AG09319 (cell line): ENCODE measurements around the gene ATP5F1D.

Experiments
- DNase-seq: peaks from one replicate; pipeline ENCODE4 v3.0.0-alpha.2; 2010; ENCODE audit warnings: low read depth; ENCODE audit errors: extremely low read depth
- TF ChIP-seq, protein P1 (sequence below): IDR thresholded peaks from 2 replicates; pipeline ENCODE4 v1.5.1; 2011; ENCODE audit warnings: low read depth, mild to moderate bottlenecking, inconsistent platforms, low read length, moderate library complexity

ATP5F1D gene

GRCh38 chr19:1211494-1212234 is 29.9 kb upstream of the ATP5F1D start:
- DNase-seq, result no peak

GRCh38 chr19:1213391-1214286 is 27.9 kb upstream of the ATP5F1D start:
- TF ChIP-seq, protein P1, sequence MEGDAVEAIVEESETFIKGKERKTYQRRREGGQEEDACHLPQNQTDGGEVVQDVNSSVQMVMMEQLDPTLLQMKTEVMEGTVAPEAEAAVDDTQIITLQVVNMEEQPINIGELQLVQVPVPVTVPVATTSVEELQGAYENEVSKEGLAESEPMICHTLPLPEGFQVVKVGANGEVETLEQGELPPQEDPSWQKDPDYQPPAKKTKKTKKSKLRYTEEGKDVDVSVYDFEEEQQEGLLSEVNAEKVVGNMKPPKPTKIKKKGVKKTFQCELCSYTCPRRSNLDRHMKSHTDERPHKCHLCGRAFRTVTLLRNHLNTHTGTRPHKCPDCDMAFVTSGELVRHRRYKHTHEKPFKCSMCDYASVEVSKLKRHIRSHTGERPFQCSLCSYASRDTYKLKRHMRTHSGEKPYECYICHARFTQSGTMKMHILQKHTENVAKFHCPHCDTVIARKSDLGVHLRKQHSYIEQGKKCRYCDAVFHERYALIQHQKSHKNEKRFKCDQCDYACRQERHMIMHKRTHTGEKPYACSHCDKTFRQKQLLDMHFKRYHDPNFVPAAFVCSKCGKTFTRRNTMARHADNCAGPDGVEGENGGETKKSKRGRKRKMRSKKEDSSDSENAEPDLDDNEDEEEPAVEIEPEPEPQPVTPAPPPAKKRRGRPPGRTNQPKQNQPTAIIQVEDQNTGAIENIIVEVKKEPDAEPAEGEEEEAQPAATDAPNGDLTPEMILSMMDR, result no peak
- DNase-seq, result no peak

More at GRCh38 chr19:1211494-1212234, 29.9 kb upstream of the ATP5F1D start:
- TF ChIP-seq, protein P1, result no peak

GRCh38 chr19:1214299-1214861 is 27.2 kb upstream of the ATP5F1D start:
- TF ChIP-seq, protein P1, result no peak
- no peak for DNase-seq

DNA sequence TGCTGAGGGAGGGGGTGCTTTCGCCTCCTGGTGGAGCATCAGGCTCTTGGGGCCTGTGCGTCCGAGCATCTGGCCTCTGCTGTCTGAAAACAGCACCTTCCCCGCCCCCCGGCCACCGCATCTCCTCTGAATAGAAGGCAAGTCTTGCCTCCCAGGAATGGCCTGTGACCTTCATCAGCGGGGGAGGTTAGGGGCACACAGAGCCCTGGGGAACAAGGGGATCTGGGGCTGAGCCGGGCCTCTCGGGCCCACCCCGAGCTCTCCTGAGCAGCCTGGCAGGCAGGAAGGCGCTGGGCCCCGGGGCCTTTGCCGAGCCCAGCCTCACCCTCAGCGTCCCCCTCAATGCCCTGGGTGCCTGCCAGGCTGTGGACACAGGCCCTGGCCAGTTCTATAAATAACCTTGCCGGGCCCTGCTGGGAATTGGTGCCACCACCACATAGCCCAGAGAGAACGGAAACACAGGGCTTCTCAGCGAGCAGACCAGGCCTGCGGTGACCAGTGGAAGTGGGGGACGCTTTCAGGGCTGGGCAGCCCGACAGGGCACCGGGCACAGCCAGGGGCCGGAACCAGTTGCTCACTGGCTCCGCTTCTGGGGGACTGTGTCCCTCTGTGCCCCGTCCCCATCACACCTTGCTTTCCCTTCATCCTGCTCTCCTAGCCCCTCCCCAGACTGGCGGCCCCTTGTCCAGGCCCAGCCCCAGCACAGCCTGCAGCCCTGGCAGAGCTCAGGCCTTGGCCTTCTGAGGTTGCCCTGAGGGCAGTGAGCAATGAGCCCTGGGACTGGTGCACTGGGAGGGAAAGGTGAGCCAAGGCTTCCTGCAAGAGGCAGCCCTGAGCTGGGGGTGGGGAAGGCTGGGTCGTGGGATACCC is 26.5 kb upstream of the ATP5F1D start:
- no peak for DNase-seq
- TF ChIP-seq, protein P1, result no peak

DNA sequence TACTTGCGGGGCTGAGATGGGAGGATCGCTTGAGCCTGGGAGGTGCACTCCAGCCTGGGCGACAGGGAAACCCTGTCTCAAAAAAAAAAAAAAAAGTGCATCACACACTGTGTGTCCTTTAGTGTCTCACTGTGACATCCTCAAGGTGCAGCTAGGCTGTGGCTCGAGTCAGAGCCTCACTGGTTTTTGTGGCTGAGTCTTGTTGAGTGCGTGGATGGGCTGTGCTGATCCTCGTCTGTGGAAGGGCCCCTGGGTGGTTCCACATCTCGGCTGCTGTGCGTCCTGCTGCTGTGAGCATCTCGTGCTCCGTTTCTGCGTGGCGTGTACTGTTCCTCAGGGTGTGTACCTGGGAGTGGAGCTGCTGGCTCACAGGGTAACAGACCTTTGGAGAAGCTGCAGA is 24.8 kb upstream of the ATP5F1D start:
- TF ChIP-seq, protein P1, result no peak
- DNase-seq, result no peak

- TF ChIP-seq, protein P1, result no peak
- DNase-seq, result no peak
Observed at GRCh38 chr19:1217366-1217765, 24.2 kb upstream of the ATP5F1D start.
